HG03558 (cell line): ENCODE measurements around the gene GSDME.

Source experiments
- ATAC-seq: cut with Tn5 transposase; IDR thresholded peaks from one replicate; pipeline ENCODE4 v1.9.1; 2021; ENCODE audit warnings: moderate number of reproducible peaks; ENCODE audit not compliant: unreplicated experiment; ENCODE audit errors: extremely low read depth

Gene GSDME

GRCh38 chr7:24665564-24666294, 91.5 kb downstream of the GSDME start:
- no peak for ATAC-seq

- ATAC-seq, result no peak
These were observed 96.7 kb downstream of the GSDME start for GRCh38 chr7:24660546-24660945.

- ATAC-seq, result peak; percentile 67
These were observed 97.8 kb downstream of the GSDME start for GRCh38 chr7:24659505-24659904.

- no peak for ATAC-seq
These were observed 99.3 kb downstream of the GSDME start for GRCh38 chr7:24657980-24658379.

- ATAC-seq, result no peak
These were observed 100.7 kb downstream of the GSDME start for GRCh38 chr7:24656608-24657007.

GRCh38 chr7:24654305-24654704, 103.0 kb downstream of the GSDME start:
- no peak for ATAC-seq

- no peak for ATAC-seq
These were observed 103.8 kb downstream of the GSDME start for GRCh38 chr7:24653316-24654085.

GRCh38 chr7:24652251-24652939, 104.9 kb downstream of the GSDME start:
- no peak for ATAC-seq
